Heart left ventricle (tissue), 16 donors: ENCODE data around the gene OTUD1. TPM values are rescaled to one million over a fixed set of nuclear protein-coding genes. Genes with fewer than 3 reads are reported as not detected.

Source experiments
- ATAC-seq, 4 donors: fragments of 200-7000 bp; cut with Tn5 transposase; one replicate each; pipeline ENCODE4 v1.9.1; 2020 to 2022; ENCODE audit warnings: moderate library complexity in 4 of 4, mild to moderate bottlenecking in 3 of 4, moderate number of reproducible peaks in 1 of 4
- DNase-seq, 5 donors: peaks; one replicate each; pipeline ENCODE4 v3.0.0-alpha.2; 2020
- H3K27ac ChIP-seq, 12 donors: fragments of 200-600 bp; sonication (generic) in 4 of 12; one replicate each; pipeline versions ENCODE4 v1.5.0 to v1.8.0; 2016 to 2022; ENCODE audit warnings: mild to moderate bottlenecking in 2 of 12
- H3K27me3 ChIP-seq, 9 donors: fragments of 200-600 bp; sonication (generic) in 2 of 9; one replicate each; pipeline versions ENCODE4 v1.5.1 to v1.8.0; 2016 to 2022; ENCODE audit warnings: mild to moderate bottlenecking in 3 of 9
- H3K36me3 ChIP-seq, 9 donors: fragments of 200-600 bp; sonication (generic) in 2 of 9; one replicate each; pipeline versions ENCODE4 v1.5.0 to v1.8.0; 2018 to 2022; ENCODE audit warnings: mild to moderate bottlenecking in 2 of 9
- H3K4me1 ChIP-seq, 12 donors: fragments of 200-600 bp; sonication (generic) in 4 of 12; one replicate each; pipeline versions ENCODE4 v1.5.0 to v1.8.0; 2016 to 2022; ENCODE audit warnings: mild to moderate bottlenecking in 3 of 12
- H3K4me3 ChIP-seq, 12 donors: fragments of 200-600 bp; sonication (generic) in 4 of 12; one replicate each; pipeline versions ENCODE4 v1.5.0 to v1.8.0; 2017 to 2022; ENCODE audit warnings: mild to moderate bottlenecking in 9 of 12, moderate library complexity in 4 of 12
- H3K9me3 ChIP-seq, 12 donors: fragments of 200-600 bp; sonication (generic) in 4 of 12; one replicate each; pipeline versions ENCODE4 v1.5.0 to v1.8.0; 2016 to 2022; ENCODE audit warnings: mild to moderate bottlenecking in 1 of 12
- CTCF ChIP-seq, 12 donors: fragments of 200-600 bp; sonication (generic) in 4 of 12; IDR thresholded peaks; one replicate each; pipeline versions ENCODE4 v1.5.0 to v1.8.0; 2018 to 2022; ENCODE audit warnings: antibody characterized with exemption in 12 of 12, mild to moderate bottlenecking in 5 of 12
- POLR2A ChIP-seq, 2 donors: fragments of 450-650 bp; IDR thresholded peaks; one replicate each; pipeline ENCODE4 v1.6.1; 2017; ENCODE audit warnings: antibody characterized with exemption in 2 of 2, mild to moderate bottlenecking in 2 of 2, moderate library complexity in 2 of 2
- WGBS, 4 donors: extraction: QIAGEN DNeasy Blood & Tissue Kit in 2 of 4; methylation state at CpG; one replicate each; pipeline versions ENCODE4 v1.1.5 to v1.1.7; 2013 to 2018; 5-methylcytosine and 5-hydroxymethylcytosine counted together
- intact Hi-C, 10 donors: fragments of 100-400 bp; cut with DNase I; formaldehyde crosslinking; loops; one replicate each; pipeline versions ENCODE4 v1.11.1 to v1.14.2; 2022
- polyA plus RNA-seq, 2 donors: library from polyadenylated mRNA; stranded (reverse); fragments of 200-250 nt; gene quantifications; one replicate each; pipeline ENCODE4 v1.2.3, GENCODE V29; 2013
- total RNA-seq, 9 donors: library from RNA; depleted of rRNA in 2 of 9; stranded (reverse); fragments of >200 nt in 2 of 9; fragmentation: NEBNext Ultra II Directional in 3 of 9; extraction: Animal tissue kit (Norgen Biotek cat#: 25700) in 3 of 9; gene quantifications; one replicate each; pipeline versions ENCODE4 v1.1.0 to v1.2.4, GENCODE V29; 2016 to 2023
- donor health status: ischemic (EF 13 %, LVEDD 7.1; RV severe dilation, severe dysfunction).
- donor health status: healthy with polysubstance abuse.
- donor health status: DM: no; HTN: yes; CAD: no.
- donor health status: DM: no; HTN: no; CAD: no.
- donor health status: ischemic (EF 25% LVEDD 6.9; RV normal size, moderate dysfunction).
- donor health status: ischemic (EF 25% LVEDD 5.7; RV mildly dilated, moderate dysfunction).
- donor health status: healthy.
- donor health status: DM: yes; HTN: yes; CAD: no.
- donor health status: ischemic (EF 35%, LVEDD 5.7; RV mildly dilated, moderate dysfunction).
- donor health status: nonischemic (EF 11% LVEDD 7.7; RV severe dilation, severe dysfunction).
- donor health status: DM: yes; HTN: yes; CAD: no.
- donor health status: PGD.
- donor health status: ischemic (EF 29% LVEDD 5.4; RV normal size, mild dysfunction).
- donor health status: nonischemic (EF 23%, LVEDD 6.1; RV moderate dilation, normal function).

Gene OTUD1
- total and polyA plus RNA-seq, 11 donors = 8.7 to 60.9 (median 19.7) TPM

GRCh38 chr10:23414658-23415057, 24.2 kb upstream of the OTUD1 start:
- no peak overlapping the region for H3K4me3 ChIP-seq
- DNase-seq (no peak), ATAC-seq (no peak)
- no peak overlapping the region for H3K27ac ChIP-seq
- intact Hi-C loops = loop anchor here in 1 of 10 donors (5.0 kb wide), 1 partner anchor 53 kb away; no protein-coding TSS in a partner anchor
- H3K9me3 ChIP-seq = no peaks in the 10 kb centered on the region
- no peak for TF ChIP-seq POLR2A (IDR thresholded peaks at IDR 0.05)
- TF ChIP-seq CTCF (IDR thresholded peaks at IDR 0.05) = no peak
- H3K4me1 ChIP-seq = peaks cover 0 to 14% (median 0%) of the 10 kb centered on the region in 12 donors
- H3K27me3 ChIP-seq = no peaks in the 10 kb centered on the region
- WGBS, 4 donors = 87 to 95% (median 90%) methylated on average over 2 of the region's 2 CpGs
- no peaks in the 10 kb centered on the region for H3K36me3 ChIP-seq

GRCh38 chr10:23417254-23417653, 21.6 kb upstream of the OTUD1 start:
- no peak for TF ChIP-seq POLR2A (IDR thresholded peaks at IDR 0.05)
- no peak for TF ChIP-seq CTCF (IDR thresholded peaks at IDR 0.05)
- Histone ChIP-seq H3K27me3 (no peaks in the 10 kb centered on the region), H3K27ac (no peak overlapping the region), H3K4me3 (no peak overlapping the region), H3K4me1 (peaks cover 0 to 10% (median 0%) of the 10 kb centered on the region in 12 donors), H3K9me3 (no peaks in the 10 kb centered on the region), H3K36me3 (no peaks in the 10 kb centered on the region)
- DNase-seq (no peak), ATAC-seq (no peak)
- WGBS, 4 donors = 76 to 83% (median 78%) methylated on average over 1 of the region's 1 CpG
- intact Hi-C loops = loop anchor here in 1 of 10 donors (5.0 kb wide), 1 partner anchor 50 kb away; no protein-coding TSS in a partner anchor

- WGBS, 4 donors = 88 to 93% (median 91%) methylated on average over 3 of the region's 3 CpGs
- DNase-seq (no peak), ATAC-seq (no peak)
- Histone ChIP-seq H3K4me3 (no peak overlapping the region), H3K27me3 (no peaks in the 10 kb centered on the region), H3K27ac (no peak overlapping the region), H3K4me1 (peaks cover 0 to 3% (median 0%) of the 10 kb centered on the region in 12 donors), H3K36me3 (no peaks in the 10 kb centered on the region), H3K9me3 (no peaks in the 10 kb centered on the region)
- no peak for TF ChIP-seq CTCF (IDR thresholded peaks at IDR 0.05)
- no peak for TF ChIP-seq POLR2A (IDR thresholded peaks at IDR 0.05)
- intact Hi-C loops = loop anchor here in 1 of 10 donors (5.0 kb wide), 1 partner anchor 49 kb away; no protein-coding TSS in a partner anchor
These were observed 20.7 kb upstream of the OTUD1 start for GRCh38 chr10:23418051-23418681.

DNA sequence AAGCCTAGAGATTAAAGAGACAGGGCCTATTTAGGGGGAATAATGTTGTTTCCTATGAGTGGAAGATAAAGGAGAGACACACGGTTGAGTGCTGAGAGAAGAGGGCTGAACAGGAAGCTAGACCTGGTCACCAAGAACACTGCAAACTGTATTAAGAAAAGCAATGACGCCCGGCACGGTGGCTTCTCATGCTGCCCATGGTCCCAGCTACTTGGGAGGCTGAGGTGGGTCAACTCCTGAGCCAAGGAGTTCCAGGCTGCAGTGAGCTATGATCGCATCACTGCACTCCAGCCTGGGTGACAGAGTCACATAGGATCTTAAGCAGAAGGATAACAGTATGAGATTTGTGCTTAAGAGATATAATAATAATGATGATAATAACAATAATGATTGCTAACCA, 19.7 kb upstream of the OTUD1 start:
- Histone ChIP-seq H3K27ac (no peak overlapping the region), H3K27me3 (no peaks in the 10 kb centered on the region), H3K4me3 (no peak overlapping the region), H3K4me1 (no peaks in the 10 kb centered on the region), H3K36me3 (no peaks in the 10 kb centered on the region), H3K9me3 (no peaks in the 10 kb centered on the region)
- intact Hi-C loops = loop anchor here in 1 of 10 donors (5.0 kb wide), 1 partner anchor 48 kb away; no protein-coding TSS in a partner anchor
- TF ChIP-seq CTCF (IDR thresholded peaks at IDR 0.05) = no peak
- TF ChIP-seq POLR2A (IDR thresholded peaks at IDR 0.05) = no peak
- WGBS, 4 donors = 63 to 74% (median 66%) methylated on average over 5 of the region's 5 CpGs
- DNase-seq (no peak), ATAC-seq (no peak)
